Sigmoid colon (tissue), 4 donors: ENCODE measurements around the gene GNLY.

Experiments used
- EP300 ChIP-seq, 4 donors: sonication (generic); formaldehyde crosslinking; IDR thresholded peaks; one replicate each; pipeline ENCODE4 v1.6.1; 2017; ENCODE audit warnings: antibody characterized with exemption in 4 of 4
- POLR2A ChIP-seq, 2 donors: fragments of 450-650 bp; IDR thresholded peaks; one replicate each; pipeline ENCODE4 v1.6.1; 2016; ENCODE audit warnings: antibody characterized with exemption in 2 of 2, mild to moderate bottlenecking in 2 of 2, moderate library complexity in 2 of 2
- POLR2AphosphoS5 ChIP-seq, 4 donors: sonication (generic); formaldehyde crosslinking; IDR thresholded peaks; one replicate each; pipeline ENCODE4 v1.6.1; 2017; ENCODE audit warnings: antibody characterized with exemption in 4 of 4
- TF ChIP-seq, protein P1 (sequence below), 4 experiments: fragments of 450-650 bp in 3 of 4; fragments of 200-600 bp in 1 of 4; IDR thresholded peaks; one replicate each; pipeline ENCODE4 v1.5.1; 2016 to 2019; ENCODE audit warnings: antibody characterized with exemption in 4 of 4, mild to moderate bottlenecking in 3 of 4, moderate library complexity in 2 of 4

- TF ChIP-seq, protein P1, sequence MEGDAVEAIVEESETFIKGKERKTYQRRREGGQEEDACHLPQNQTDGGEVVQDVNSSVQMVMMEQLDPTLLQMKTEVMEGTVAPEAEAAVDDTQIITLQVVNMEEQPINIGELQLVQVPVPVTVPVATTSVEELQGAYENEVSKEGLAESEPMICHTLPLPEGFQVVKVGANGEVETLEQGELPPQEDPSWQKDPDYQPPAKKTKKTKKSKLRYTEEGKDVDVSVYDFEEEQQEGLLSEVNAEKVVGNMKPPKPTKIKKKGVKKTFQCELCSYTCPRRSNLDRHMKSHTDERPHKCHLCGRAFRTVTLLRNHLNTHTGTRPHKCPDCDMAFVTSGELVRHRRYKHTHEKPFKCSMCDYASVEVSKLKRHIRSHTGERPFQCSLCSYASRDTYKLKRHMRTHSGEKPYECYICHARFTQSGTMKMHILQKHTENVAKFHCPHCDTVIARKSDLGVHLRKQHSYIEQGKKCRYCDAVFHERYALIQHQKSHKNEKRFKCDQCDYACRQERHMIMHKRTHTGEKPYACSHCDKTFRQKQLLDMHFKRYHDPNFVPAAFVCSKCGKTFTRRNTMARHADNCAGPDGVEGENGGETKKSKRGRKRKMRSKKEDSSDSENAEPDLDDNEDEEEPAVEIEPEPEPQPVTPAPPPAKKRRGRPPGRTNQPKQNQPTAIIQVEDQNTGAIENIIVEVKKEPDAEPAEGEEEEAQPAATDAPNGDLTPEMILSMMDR (IDR thresholded peaks at IDR 0.05), result no peak
- TF ChIP-seq POLR2A (IDR thresholded peaks at IDR 0.05) (no peak), POLR2AphosphoS5 (IDR thresholded peaks at IDR 0.05) (no peak), EP300 (IDR thresholded peaks at IDR 0.05) (no peak)
These were observed 3.2 kb upstream of the GNLY start for GRCh38 chr2:85690932-85691331.
